AG04450 (cell line): ENCODE results near the gene AP5Z1. TPM values are rescaled to one million over a fixed set of nuclear protein-coding genes. Genes with fewer than 3 reads are reported as not detected.

Experiments
- CTCF ChIA-PET: fragments of 300-600, 350-600 bp; formaldehyde crosslinking; extraction: SDS; loops from one replicate; lab custom pipeline; 2022; ENCODE audit warnings: antibody characterized with exemption, inconsistent platforms; lab: Charles Lee
- POLR2A ChIA-PET: fragments of 350-600 bp; formaldehyde crosslinking; extraction: SDS; loops from one replicate; lab custom pipeline; 2021; ENCODE audit warnings: antibody characterized with exemption, inconsistent platforms; lab: Yijun Ruan, JAX
- DNase-seq: peaks from one replicate; pipeline ENCODE4 v3.0.0-alpha.2; 2011; ENCODE audit warnings: low read depth, low spot score
- H3K27ac ChIP-seq: one replicate; pipeline ENCODE4 v1.5.1; 2012; ENCODE audit warnings: low read depth, low read length, control low read depth
- H3K27me3 ChIP-seq: one replicate; pipeline ENCODE4 v1.6.0; 2012; ENCODE audit warnings: low read length; ENCODE audit not compliant: control insufficient read depth, insufficient read depth
- H3K4me3 ChIP-seq: 2 replicates; pipeline ENCODE4 v1.5.1; 2011; ENCODE audit warnings: mild to moderate bottlenecking, low read depth, low read length, control low read depth
- H3K9me3 ChIP-seq: 2 replicates; pipeline ENCODE4 v1.5.1; 2012; ENCODE audit warnings: low read length; ENCODE audit not compliant: control insufficient read depth, insufficient read depth
- polyA plus RNA-seq: library from polyadenylated mRNA; depleted of rRNA; stranded (reverse); fragments of >200 nt; gene quantifications from 2 replicates; pipeline ENCODE4 v1.2.3, GENCODE V29; 2011
- TF ChIP-seq, protein P1 (sequence below): IDR thresholded peaks from 2 replicates; pipeline ENCODE4 v1.5.1; 2011; ENCODE audit warnings: low read depth, low read length, control low read depth, inconsistent platforms

Gene AP5Z1
- polyA plus RNA-seq, 1 experiment = 12.6 TPM

DNA sequence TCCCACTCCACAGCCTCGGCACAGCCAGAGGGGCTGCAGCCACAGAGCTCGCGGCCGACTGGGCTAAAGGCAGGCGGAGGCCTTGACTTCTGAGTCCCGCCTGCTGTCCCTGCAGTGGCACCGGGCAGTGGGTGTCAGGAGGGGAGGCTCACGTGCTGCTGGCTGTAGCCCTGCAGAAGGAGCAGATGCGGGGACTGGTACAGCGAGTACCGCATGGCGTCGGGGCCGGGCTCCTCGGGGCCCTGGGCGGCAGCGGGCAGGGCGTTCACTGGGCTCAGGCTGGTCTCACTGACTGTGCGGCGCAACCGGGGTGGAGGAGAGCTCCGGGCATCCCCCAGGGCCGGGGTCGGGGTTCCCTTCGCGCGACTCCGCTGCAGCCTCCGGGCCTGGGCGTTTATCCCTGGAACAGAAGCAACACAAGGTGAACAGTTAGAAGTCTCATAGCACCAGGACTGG, 60.8 kb downstream of the AP5Z1 start:
- ChIA-PET POLR2A (no interaction called here), CTCF (no interaction called here)
- H3K4me3 ChIP-seq = no peak overlapping the region
- no peak for DNase-seq
- peaks cover 5% of the 10 kb centered on the region; the same call in 1 of the 2 replicates for H3K9me3 ChIP-seq
- TF ChIP-seq, protein P1, sequence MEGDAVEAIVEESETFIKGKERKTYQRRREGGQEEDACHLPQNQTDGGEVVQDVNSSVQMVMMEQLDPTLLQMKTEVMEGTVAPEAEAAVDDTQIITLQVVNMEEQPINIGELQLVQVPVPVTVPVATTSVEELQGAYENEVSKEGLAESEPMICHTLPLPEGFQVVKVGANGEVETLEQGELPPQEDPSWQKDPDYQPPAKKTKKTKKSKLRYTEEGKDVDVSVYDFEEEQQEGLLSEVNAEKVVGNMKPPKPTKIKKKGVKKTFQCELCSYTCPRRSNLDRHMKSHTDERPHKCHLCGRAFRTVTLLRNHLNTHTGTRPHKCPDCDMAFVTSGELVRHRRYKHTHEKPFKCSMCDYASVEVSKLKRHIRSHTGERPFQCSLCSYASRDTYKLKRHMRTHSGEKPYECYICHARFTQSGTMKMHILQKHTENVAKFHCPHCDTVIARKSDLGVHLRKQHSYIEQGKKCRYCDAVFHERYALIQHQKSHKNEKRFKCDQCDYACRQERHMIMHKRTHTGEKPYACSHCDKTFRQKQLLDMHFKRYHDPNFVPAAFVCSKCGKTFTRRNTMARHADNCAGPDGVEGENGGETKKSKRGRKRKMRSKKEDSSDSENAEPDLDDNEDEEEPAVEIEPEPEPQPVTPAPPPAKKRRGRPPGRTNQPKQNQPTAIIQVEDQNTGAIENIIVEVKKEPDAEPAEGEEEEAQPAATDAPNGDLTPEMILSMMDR = no peak
- no peak overlapping the region for H3K27ac ChIP-seq
- peaks cover 6% of the 10 kb centered on the region for H3K27me3 ChIP-seq

DNA sequence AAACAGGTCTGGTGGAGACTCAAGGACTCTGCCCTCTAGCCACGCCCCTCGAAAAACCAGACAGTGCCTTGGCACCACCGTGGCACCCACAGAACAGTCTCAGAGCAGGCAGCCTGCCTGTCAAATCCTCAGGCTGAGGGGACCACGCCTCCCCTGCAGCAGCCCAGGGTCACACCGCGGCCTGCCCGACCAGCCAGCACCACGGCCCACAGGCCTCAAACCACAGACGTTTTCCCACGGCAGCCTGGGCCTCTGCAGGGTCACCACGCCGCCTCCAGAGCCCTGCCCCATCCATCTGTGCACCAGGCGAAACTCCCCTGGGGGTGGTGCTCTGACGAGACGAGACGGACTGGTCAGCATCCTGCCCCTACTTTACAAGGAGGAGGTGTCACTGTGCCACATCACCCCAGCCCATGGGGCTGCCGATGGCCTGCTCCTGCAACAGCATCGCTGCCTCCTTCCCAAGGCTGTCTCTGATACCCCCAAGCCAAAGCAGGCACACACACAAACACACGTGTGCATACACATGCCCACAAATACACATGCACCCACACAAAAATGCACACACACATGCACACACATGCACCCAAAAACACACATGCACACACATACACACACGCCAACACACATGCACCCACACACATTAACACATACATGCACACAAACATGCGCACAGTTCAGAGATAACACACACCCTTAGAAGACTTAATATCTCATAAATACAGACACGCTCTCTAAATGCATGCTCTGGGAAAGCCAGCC, 61.8 kb downstream of the AP5Z1 start:
- Histone ChIP-seq H3K4me3 (no peak overlapping the region), H3K9me3 (peaks cover 5% of the 10 kb centered on the region; the same call in 1 of the 2 replicates), H3K27ac (no peak overlapping the region), H3K27me3 (peaks cover 6% of the 10 kb centered on the region)
- DNase-seq = no peak
- TF ChIP-seq, protein P1 = no peak
- ChIA-PET POLR2A (no interaction called here), CTCF (no interaction called here)

- H3K27ac ChIP-seq = no peak overlapping the region
- DNase-seq = no peak
- no peak overlapping the region for H3K4me3 ChIP-seq
- peaks cover 5% of the 10 kb centered on the region; the same call in 1 of the 2 replicates for H3K9me3 ChIP-seq
- peaks cover 6% of the 10 kb centered on the region for H3K27me3 ChIP-seq
- TF ChIP-seq, protein P1 = no peak
- POLR2A ChIA-PET = no interaction called here
- CTCF ChIA-PET = no interaction called here
Observed at GRCh38 chr7:4837803-4838625, 62.6 kb downstream of the AP5Z1 start.

DNA sequence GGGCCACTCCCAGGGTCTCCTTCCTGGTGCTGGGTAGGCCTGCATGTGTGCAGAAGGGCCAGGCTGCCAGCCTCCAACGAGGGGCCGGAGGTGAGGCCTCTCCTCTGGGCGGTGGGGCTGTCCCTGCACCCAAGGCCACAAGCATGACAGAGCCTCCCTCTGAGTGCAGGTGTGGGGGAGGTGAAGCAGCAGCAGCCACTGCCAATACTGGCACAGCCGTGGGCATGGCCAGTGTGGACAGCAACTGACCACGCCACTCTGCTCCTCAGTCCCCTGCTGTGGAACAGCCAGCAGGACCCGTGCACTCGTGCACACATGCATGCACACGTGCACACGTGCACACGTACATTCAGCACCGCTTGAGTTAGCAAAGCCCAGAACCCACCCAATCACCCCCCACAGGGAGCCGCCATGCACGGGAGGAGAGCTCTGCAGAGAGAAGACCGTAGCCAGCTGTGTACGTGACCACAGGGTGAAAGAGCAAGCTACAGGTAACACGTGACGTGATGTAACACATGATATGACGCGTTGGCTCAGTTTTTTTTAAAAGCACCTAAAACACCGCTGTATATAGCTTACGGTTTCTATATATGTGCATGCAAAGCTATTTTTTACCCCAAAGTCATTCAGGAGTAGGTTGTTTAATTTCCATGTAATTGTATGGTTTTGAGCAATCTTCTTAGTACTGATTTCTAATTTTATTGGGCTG, 63.4 kb downstream of the AP5Z1 start:
- Histone ChIP-seq H3K4me3 (no peak overlapping the region), H3K27ac (no peak overlapping the region), H3K9me3 (peaks cover 5% of the 10 kb centered on the region; the same call in 1 of the 2 replicates), H3K27me3 (peaks cover 4% of the 10 kb centered on the region)
- TF ChIP-seq, protein P1 = no peak
- ChIA-PET POLR2A (interaction anchor here (0.6 kb wide), 1 partner anchor 37 kb away, joined by 6 read pairs; no protein-coding TSS in a partner anchor), CTCF (interaction anchor here (1.4 to 1.5 kb wide), 2 partner anchors 9 to 10 kb away, joined by 3 to 4 read pairs; no protein-coding TSS in a partner anchor)
- DNase-seq = no peak
